K562 (cell line): Measurements from ENCODE around the gene TGFBR1. TPM values are rescaled to one million over a fixed set of nuclear protein-coding genes. Genes with fewer than 3 reads are reported as not detected.

Experiments
- AFF1 ChIP-seq, 2 experiments: fragments of 450-650 bp; IDR thresholded peaks; 2 replicates each; pipeline ENCODE4 v1.6.1; 2018; ENCODE audit warnings: mild to moderate bottlenecking in 2 of 2, low read depth in 1 of 2; ENCODE audit not compliant: partially characterized antibody in 2 of 2
- BMI1 ChIP-seq: fragments of 150-350 bp; IDR thresholded peaks from 2 replicates; pipeline ENCODE4 v1.6.1; 2014; ENCODE audit warnings: low read length
- CCNT2 ChIP-seq: IDR thresholded peaks from 2 replicates; pipeline ENCODE4 v1.6.1; 2011; ENCODE audit warnings: borderline replicate concordance, low read depth, mild to moderate bottlenecking, moderate library complexity, mixed read lengths, low read length; ENCODE audit not compliant: insufficient read length; ENCODE audit errors: extremely low read depth
- CREB3 ChIP-seq: fragments of 450-650 bp; conservative IDR thresholded peaks from 2 replicates; pipeline ENCODE4 v1.6.1; 2016; ENCODE audit warnings: missing genetic modification characterization, low read depth, mild to moderate bottlenecking, missing compliant biosample characterization, moderate library complexity
- CREBBP ChIP-seq: IDR thresholded peaks from one replicate; pipeline ENCODE4 v1.6.1; 2012; ENCODE audit warnings: low read depth, mild to moderate bottlenecking, control low read depth, inconsistent platforms, low read length
- DPF2 ChIP-seq: fragments of 450-650 bp; IDR thresholded peaks from 2 replicates; pipeline ENCODE4 v1.6.1; 2016
- ELF4 ChIP-seq: fragments of 450-650 bp; formaldehyde crosslinking; IDR thresholded peaks from 2 replicates; pipeline ENCODE4 v1.4.0; 2022; ENCODE audit warnings: missing genetic modification characterization
- ERF ChIP-seq: fragments of 450-650 bp; formaldehyde crosslinking; IDR thresholded peaks from 2 replicates; pipeline ENCODE4 v1.4.0; 2020; ENCODE audit warnings: mild to moderate bottlenecking, mixed read lengths
- HLTF ChIP-seq: fragments of 450-650 bp; IDR thresholded peaks from 2 replicates; pipeline ENCODE4 v1.6.1; 2016
- HNRNPLL ChIP-seq: fragments of 200-400 bp; formaldehyde crosslinking; IDR thresholded peaks from 2 replicates; pipeline ENCODE4 v1.6.1; 2017; ENCODE audit warnings: low read length, low read depth, mild to moderate bottlenecking; ENCODE audit not compliant: poor library complexity, severe bottlenecking
- MXI1 ChIP-seq: IDR thresholded peaks from 2 replicates; pipeline ENCODE4 v1.6.1; 2011; ENCODE audit warnings: low read depth, mild to moderate bottlenecking, improper control_type of control experiment, low read length
- NFXL1 ChIP-seq: fragments of 450-650 bp; formaldehyde crosslinking; IDR thresholded peaks from 2 replicates; pipeline ENCODE4 v1.4.0; 2021; ENCODE audit warnings: mild to moderate bottlenecking
- PHB ChIP-seq: fragments of 250-450 bp; sonication (Bioruptor Pico); IDR thresholded peaks from 2 replicates; pipeline ENCODE4 v1.5.0; 2021
- POLR2A ChIP-seq: fragments of 450-650 bp; conservative IDR thresholded peaks from 2 replicates; pipeline ENCODE4 v1.6.1; 2016
- PRMT5 ChIP-seq: sonication (generic); formaldehyde crosslinking; IDR thresholded peaks from 2 replicates; pipeline ENCODE4 v1.5.0; 2020; ENCODE audit warnings: missing genetic modification reagents
- SMAD4 ChIP-seq: fragments of 250-450 bp; sonication (Bioruptor Pico); conservative IDR thresholded peaks from 2 replicates; pipeline ENCODE4 v1.8.0; 2021; ENCODE audit warnings: inconsistent platforms, mild to moderate bottlenecking, moderate library complexity
- SMARCA4 ChIP-seq: fragments of 450-650 bp; IDR thresholded peaks from 2 replicates; pipeline ENCODE4 v1.6.1; 2016
- SREBF2 ChIP-seq: sonication (generic); formaldehyde crosslinking; IDR thresholded peaks from 2 replicates; pipeline ENCODE4 v1.4.0; 2020; ENCODE audit warnings: mild to moderate bottlenecking, missing genetic modification reagents
- ZNF143 ChIP-seq: sonication (generic); formaldehyde crosslinking; IDR thresholded peaks from 2 replicates; pipeline ENCODE4 v1.9.0; 2022; ENCODE audit warnings: mild to moderate bottlenecking, missing genetic modification reagents
- ZNF146 ChIP-seq: IDR thresholded peaks from one replicate; pipeline ENCODE4 v1.6.1; 2018; ENCODE audit warnings: missing compliant biosample characterization; ENCODE audit not compliant: unreplicated experiment
- ZNF431 ChIP-seq: sonication (generic); formaldehyde crosslinking; IDR thresholded peaks from 2 replicates; pipeline ENCODE4 v1.8.0; 2022; ENCODE audit warnings: mild to moderate bottlenecking, missing genetic modification reagents
- ZNF583 ChIP-seq: fragments of 250-450 bp; sonication (Bioruptor Pico); IDR thresholded peaks from 2 replicates; pipeline ENCODE4 v1.4.0; 2020
- ZNF79 ChIP-seq: fragments of 250-450 bp; sonication (Bioruptor Pico); IDR thresholded peaks from 2 replicates; pipeline ENCODE4 v1.4.0; 2020; ENCODE audit warnings: low read depth, mild to moderate bottlenecking, moderate library complexity
- polyA plus RNA-seq, 8 experiments: library from polyadenylated mRNA; depleted of rRNA in 4 of 8; stranded (reverse) in 5 of 8; unstranded in 3 of 8; fragments of >200 nt; fragmentation: Nextera tagmentation in 2 of 8; fragmentation: Illumina TruSeq in 1 of 8; extraction: Ambion mirVana in 2 of 8; extraction: Trizol in 1 of 8; gene quantifications; 2 replicates each; pipeline versions ENCODE4 v1.2.1 to v1.2.3, GENCODE V29; 2011 to 2014; ENCODE audit warnings: inconsistent platforms in 1 of 8, missing spikeins in 1 of 8
- total RNA-seq, 7 experiments: library from RNA; depleted of rRNA in 6 of 7; stranded (reverse); fragments of >200 nt in 6 of 7; fragmentation: Illumina TruSeq in 2 of 7; extraction: Trizol in 2 of 7; gene quantifications; 2 replicates each; pipeline versions ENCODE4 v1.2.1 to v1.2.3, GENCODE V29; 2011 to 2021; ENCODE audit warnings: low replicate concordance in 1 of 7
- TF ChIP-seq, protein P1 (sequence below): fragments of 450-650 bp; IDR thresholded peaks from 2 replicates; pipeline ENCODE4 v1.6.1; 2016; ENCODE audit warnings: borderline replicate concordance

TGFBR1 gene
- total and polyA plus RNA-seq, 9 of the 15 experiments (the other 6 are each of a cell fraction or from before 2014, with no cell fraction given) = 15.5 to 62.4 (median 42.7) TPM

- TF ChIP-seq AFF1 (IDR thresholded peaks at IDR 0.05; ENCODE audit: low read depth in 1 of 2, partially characterized antibody in 2 of 2) (peak; percentile 32 to 88), PRMT5 (CRISPR knock-in tag) (no peak), DPF2 (0 out of 2 replicates have a peak, but pooled peaks have one; percentile 16), BMI1 (no peak), ERF (peak; percentile 90), CCNT2 (peak; percentile 4), ZNF146 (no peak), ZNF143 (CRISPR knock-in tag) (no peak), SMARCA4 (no peak), SREBF2 (CRISPR knock-in tag) (no peak), ELF4 (CRISPR knock-in tag) (peak; percentile 7; the same call in 1 of the 2 replicates), NFXL1 (CRISPR knock-in tag) (peak; percentile 90), SMAD4 (CRISPR knock-in tag) (peak; percentile 94), CREB3 (tag) (peak; percentile 99), CREBBP (no peak), HNRNPLL (no peak), POLR2A (peak; percentile 100), PHB (CRISPR knock-in tag) (no peak), ZNF583 (CRISPR knock-in tag) (peak; percentile 96), MXI1 (no peak), HLTF (no peak), ZNF431 (0 out of 2 replicates have a peak, but pooled peaks have one; percentile 20), ZNF79 (CRISPR knock-in tag) (peak; percentile 80)
- TF ChIP-seq, protein P1, sequence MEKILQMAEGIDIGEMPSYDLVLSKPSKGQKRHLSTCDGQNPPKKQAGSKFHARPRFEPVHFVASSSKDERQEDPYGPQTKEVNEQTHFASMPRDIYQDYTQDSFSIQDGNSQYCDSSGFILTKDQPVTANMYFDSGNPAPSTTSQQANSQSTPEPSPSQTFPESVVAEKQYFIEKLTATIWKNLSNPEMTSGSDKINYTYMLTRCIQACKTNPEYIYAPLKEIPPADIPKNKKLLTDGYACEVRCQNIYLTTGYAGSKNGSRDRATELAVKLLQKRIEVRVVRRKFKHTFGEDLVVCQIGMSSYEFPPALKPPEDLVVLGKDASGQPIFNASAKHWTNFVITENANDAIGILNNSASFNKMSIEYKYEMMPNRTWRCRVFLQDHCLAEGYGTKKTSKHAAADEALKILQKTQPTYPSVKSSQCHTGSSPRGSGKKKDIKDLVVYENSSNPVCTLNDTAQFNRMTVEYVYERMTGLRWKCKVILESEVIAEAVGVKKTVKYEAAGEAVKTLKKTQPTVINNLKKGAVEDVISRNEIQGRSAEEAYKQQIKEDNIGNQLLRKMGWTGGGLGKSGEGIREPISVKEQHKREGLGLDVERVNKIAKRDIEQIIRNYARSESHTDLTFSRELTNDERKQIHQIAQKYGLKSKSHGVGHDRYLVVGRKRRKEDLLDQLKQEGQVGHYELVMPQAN = no peak
Observed at GRCh38 chr9:99073985-99074901, 30.7 kb upstream of the TGFBR1 start (continued).
